ENCODE data around the gene ACTL7A.

The ACTL7A gene

GRCh38 chr9:108857572-108857971 is 4.5 kb upstream of the ACTL7A start:
- DNase-seq (ENCODE audit: low spot score), result no peak
- no peak for TF ChIP-seq CTCF (IDR thresholded peaks at IDR 0.05; ENCODE audit: extremely low read depth, missing control alignments)

GRCh38 chr9:108859459-108860114 is 2.5 kb upstream of the ACTL7A start:
- no peak for DNase-seq (ENCODE audit: low spot score)
- TF ChIP-seq CTCF (IDR thresholded peaks at IDR 0.05; ENCODE audit: extremely low read depth, missing control alignments), result no peak

- DNase-seq (ENCODE audit: low spot score), result no peak
- TF ChIP-seq CTCF (IDR thresholded peaks at IDR 0.05; ENCODE audit: extremely low read depth, missing control alignments), result no peak
Measured at GRCh38 chr9:108860354-108860753, 1.7 kb upstream of the ACTL7A start.

GRCh38 chr9:108860764-108861163 is 1.3 kb upstream of the ACTL7A start:
- no peak for TF ChIP-seq CTCF (IDR thresholded peaks at IDR 0.05; ENCODE audit: extremely low read depth, missing control alignments)
- no peak for DNase-seq (ENCODE audit: low spot score)

GRCh38 chr9:108861464-108861863 is 602 bp upstream of the ACTL7A start:
- no peak for TF ChIP-seq CTCF (IDR thresholded peaks at IDR 0.05; ENCODE audit: extremely low read depth, missing control alignments)
- no peak for DNase-seq (ENCODE audit: low spot score)

- no peak for DNase-seq (ENCODE audit: low spot score)
- no peak for TF ChIP-seq CTCF (IDR thresholded peaks at IDR 0.05; ENCODE audit: extremely low read depth, missing control alignments)
Measured at GRCh38 chr9:108863891-108864290, 1.8 kb downstream of the ACTL7A start.

GRCh38 chr9:108864446-108864845 is 2.4 kb downstream of the ACTL7A start:
- DNase-seq (ENCODE audit: low spot score), result no peak
- TF ChIP-seq CTCF (IDR thresholded peaks at IDR 0.05; ENCODE audit: extremely low read depth, missing control alignments), result no peak

Measured in GM20000 (cell line).